IMR-90 (cell line): ENCODE measurements around the gene RUNX2. TPM values are rescaled to one million over a fixed set of nuclear protein-coding genes. Genes with fewer than 3 reads are reported as not detected.

ENCODE experiments used
- ATAC-seq: fragments of 200-7000 bp; cut with Tn5 transposase; 2 replicates; pipeline ENCODE4 v1.9.1; 2020; ENCODE audit warnings: low read depth, mild to moderate bottlenecking, moderate library complexity
- BruUV-seq: library from RNA; stranded (reverse); fragments of 400-500 nt; replicated peaks from 2 replicates; lab custom pipeline; 2021; lab: Mats Ljungman, UMichigan
- CTCF ChIA-PET: fragments of 300-600 bp; formaldehyde crosslinking; extraction: SDS; loops from one replicate; lab custom pipeline; 2021; ENCODE audit warnings: antibody characterized with exemption; lab: Yijun Ruan, JAX
- POLR2A ChIA-PET: fragments of 300-600 bp; sonication (Branson Sonifier 250); formaldehyde crosslinking; loops from one replicate; lab custom pipeline; 2022; ENCODE audit warnings: antibody characterized with exemption; ENCODE audit not compliant: unreplicated experiment; lab: Charles Lee
- DNase-seq: peaks from one replicate; pipeline ENCODE4 v3.0.0; 2013
- H2AFZ ChIP-seq: replicated peaks from 2 replicates; pipeline ENCODE3; 2013; ENCODE audit warnings: low read length, mild to moderate bottlenecking; ENCODE audit not compliant: poor library complexity
- H2AK5ac ChIP-seq: 2 replicates; pipeline ENCODE4 v1.6.1; 2013; ENCODE audit warnings: low read depth, low read length, inconsistent platforms
- H2AK9ac ChIP-seq: replicated peaks from 2 replicates; pipeline ENCODE3; 2013; ENCODE audit warnings: mild to moderate bottlenecking, low read depth, low read length, moderate library complexity; ENCODE audit not compliant: poor library complexity
- H2BK120ac ChIP-seq: 2 replicates; pipeline ENCODE4 v1.6.1; 2013; ENCODE audit warnings: low read depth, low read length, inconsistent platforms
- H2BK15ac ChIP-seq: 3 replicates; pipeline ENCODE4 v1.6.1; 2013; ENCODE audit warnings: low read depth, low read length, inconsistent platforms
- H2BK20ac ChIP-seq: 2 replicates; pipeline ENCODE4 v1.6.1; 2013; ENCODE audit warnings: low read depth, mild to moderate bottlenecking, inconsistent platforms, low read length, moderate library complexity
- H2BK5ac ChIP-seq: 2 replicates; pipeline ENCODE4 v1.6.1; 2013; ENCODE audit warnings: mild to moderate bottlenecking, low read depth, low read length, inconsistent platforms; ENCODE audit not compliant: poor library complexity, severe bottlenecking
- H3K14ac ChIP-seq: replicated peaks from 2 replicates; pipeline ENCODE4 v1.6.1; 2013; ENCODE audit warnings: low read depth, low read length, inconsistent platforms
- H3K18ac ChIP-seq: 2 replicates; pipeline ENCODE4 v1.6.1; 2013; ENCODE audit warnings: low read depth, low read length, control low read depth
- H3K23ac ChIP-seq: 2 replicates; pipeline ENCODE4 v1.6.1; 2013; ENCODE audit warnings: low read depth, low read length, inconsistent platforms
- H3K27ac ChIP-seq: 2 replicates; pipeline ENCODE4 v1.5.1; 2013; ENCODE audit warnings: mild to moderate bottlenecking, control low read depth, low read length; ENCODE audit not compliant: insufficient read depth
- H3K27me3 ChIP-seq: 2 replicates; pipeline ENCODE4 v1.6.1; 2013; ENCODE audit warnings: low read length; ENCODE audit not compliant: control insufficient read depth, insufficient read depth
- H3K36me3 ChIP-seq: 2 replicates; pipeline ENCODE4 v1.6.1; 2013; ENCODE audit warnings: low read length, mixed read lengths; ENCODE audit not compliant: control insufficient read depth, insufficient read depth
- H3K4ac ChIP-seq: 2 replicates; pipeline ENCODE4 v1.6.1; 2013; ENCODE audit warnings: low read depth, low read length, inconsistent platforms
- H3K4me1 ChIP-seq: 2 replicates; pipeline ENCODE4 v1.6.1; 2013; ENCODE audit warnings: low read length, mixed read lengths; ENCODE audit not compliant: control insufficient read depth, insufficient read depth
- H3K4me2 ChIP-seq: 2 replicates; pipeline ENCODE4 v1.6.1; 2013; ENCODE audit warnings: low read depth, mild to moderate bottlenecking, control low read depth, low read length, moderate library complexity
- H3K4me3 ChIP-seq: 2 replicates; pipeline ENCODE4 v1.5.1; 2013; ENCODE audit warnings: low read depth, mild to moderate bottlenecking, control low read depth, low read length, moderate library complexity; ENCODE audit not compliant: insufficient read depth
- H3K56ac ChIP-seq: 2 replicates; pipeline ENCODE4 v1.6.1; 2013; ENCODE audit warnings: low read length, inconsistent platforms; ENCODE audit not compliant: insufficient read depth; ENCODE audit errors: extremely low read depth
- H3K79me1 ChIP-seq, 2 experiments: 2 replicates each; pipeline ENCODE4 v1.6.1; 2013; ENCODE audit warnings: low read length in 2 of 2, inconsistent platforms in 1 of 2, low read depth in 1 of 2
- H3K9ac ChIP-seq: 2 replicates; pipeline ENCODE4 v1.6.1; 2013; ENCODE audit warnings: low read depth, low read length, control low read depth
- H3K9me1 ChIP-seq: 2 replicates; pipeline ENCODE4 v1.6.1; 2013; ENCODE audit warnings: low read length, inconsistent platforms; ENCODE audit not compliant: insufficient read depth
- H3K9me3 ChIP-seq: 2 replicates; pipeline ENCODE4 v1.6.1; 2013; ENCODE audit warnings: low read length; ENCODE audit not compliant: control insufficient read depth, insufficient read depth
- H4K20me1 ChIP-seq: 2 replicates; pipeline ENCODE4 v1.6.1; 2013; ENCODE audit warnings: low read length, inconsistent platforms; ENCODE audit not compliant: insufficient read depth
- H4K5ac ChIP-seq: 2 replicates; pipeline ENCODE4 v1.6.1; 2013; ENCODE audit warnings: mild to moderate bottlenecking, low read depth, low read length, control low read depth
- H4K8ac ChIP-seq, 2 experiments: 2 replicates each; pipeline ENCODE4 v1.6.1; 2013; ENCODE audit warnings: low read depth in 2 of 2, low read length in 2 of 2, control low read depth in 1 of 2, inconsistent platforms in 1 of 2
- H4K91ac ChIP-seq: 2 replicates; pipeline ENCODE4 v1.6.1; 2013; ENCODE audit warnings: low read depth, low read length, inconsistent platforms; ENCODE audit not compliant: insufficient read depth
- NFE2L2 ChIP-seq: fragments of 150-350 bp; IDR thresholded peaks from 2 replicates; pipeline ENCODE4 v1.6.1; 2016; ENCODE audit warnings: low read depth, mild to moderate bottlenecking, low read length
- WGBS, 2 experiments: methylation state at CpG; one replicate each; pipeline versions ENCODE4 v1.1.5 to v1.1.7; 2013; ENCODE audit warnings: missing lambda C conversion rate in 2 of 2; ENCODE audit not compliant: insufficient read length in 1 of 2; ENCODE audit errors: extremely low coverage in 2 of 2; 5-methylcytosine and 5-hydroxymethylcytosine counted together
- dilution Hi-C: fragments of 300-500 bp; cut with HindIII; formaldehyde crosslinking; loops from one replicate; pipeline ENCODE4 v1.14.3; 2018; ENCODE audit warnings: low sequenced_read_pairs; ENCODE audit not compliant: unreplicated experiment
- in situ Hi-C: fragments of 300-500 bp; cut with MboI; formaldehyde crosslinking; loops from 3 replicates; pipeline ENCODE4 v1.14.3; 2019; ENCODE audit warnings: low sequenced_read_pairs, inconsistent platforms, mixed read lengths
- intact Hi-C: fragments of 100-400 bp; cut with micrococcal nuclease; formaldehyde crosslinking; loops from 2 replicates; pipeline ENCODE4 v1.10.0; 2022
- polyA plus RNA-seq, 3 experiments: library from polyadenylated mRNA; depleted of rRNA; stranded (reverse); fragments of >200 nt; gene quantifications; 2 replicates each; pipeline ENCODE4 v1.2.3, GENCODE V29; 2012; ENCODE audit warnings: low replicate concordance in 1 of 3
- total RNA-seq: library from RNA; depleted of rRNA; stranded (reverse); fragments of >200 nt; gene quantifications from 2 replicates; pipeline ENCODE4 v1.2.3, GENCODE V29; 2012

Gene RUNX2
- total and polyA plus RNA-seq, 2 of the 4 experiments (the other 2 are of a cell fraction): 2.3 to 4.7 TPM

GRCh38 chr6:45320349-45320748 lies 7.8 kb upstream of the RUNX2 start:
- Histone ChIP-seq H3K23ac (no peak overlapping the region), H4K5ac (no peak overlapping the region), H3K4ac (no peak overlapping the region), H3K79me1 (no peaks in the 10 kb centered on the region), H3K56ac (no peak overlapping the region), H4K20me1 (no peaks in the 10 kb centered on the region), H3K9me1 (no peaks in the 10 kb centered on the region), H3K36me3 (no peaks in the 10 kb centered on the region), H3K9me3 (no peaks in the 10 kb centered on the region), H3K14ac (no peak overlapping the region), H3K4me1 (no peaks in the 10 kb centered on the region), H3K4me3 (no peak overlapping the region), H3K27ac (no peak overlapping the region), H2BK15ac (no peak overlapping the region), H2BK120ac (no peak overlapping the region), H3K4me2 (no peak overlapping the region), H3K27me3 (no peaks in the 10 kb centered on the region), H2AK5ac (no peak overlapping the region), H2AFZ (no peak overlapping the region), H3K18ac (no peak overlapping the region), H4K8ac (no peak overlapping the region), H2BK20ac (no peak overlapping the region), H2BK5ac (no peak overlapping the region), H4K91ac (no peak overlapping the region), H3K9ac (no peak overlapping the region), H2AK9ac (no peak overlapping the region)
- WGBS, 2 experiments: no CpG with 5 or more reads among the region's 4 CpGs
- in situ Hi-C loops (no loop called here), intact Hi-C loops (no loop called here), dilution Hi-C loops (no loop called here)
- POLR2A ChIA-PET: no interaction called here
- TF ChIP-seq NFE2L2: no peak
- CTCF ChIA-PET: interaction anchor here (0.6 kb wide), 1 partner anchor 433 kb away, joined by 5 read pairs; no protein-coding TSS in a partner anchor
- no TSS peak for BruUV-seq
- ATAC-seq (no peak), DNase-seq (no peak)
